Panc1 (cell line): ENCODE results near the gene APOM. TPM values are rescaled to one million over a fixed set of nuclear protein-coding genes. Genes with fewer than 3 reads are reported as not detected.

Source experiments
- ATAC-seq: fragments of 200-7000 bp; cut with Tn5 transposase; 2 replicates; pipeline ENCODE4 v1.9.1; 2020; ENCODE audit warnings: mild to moderate bottlenecking, moderate library complexity
- BruUV-seq: library from RNA; stranded (reverse); fragments of 400-500 nt; replicated peaks from 2 replicates; lab custom pipeline; 2021; lab: Mats Ljungman, UMichigan
- CTCF ChIA-PET: fragments of 300-600 bp; sonication (Branson Sonifier 250); formaldehyde crosslinking; loops from one replicate; lab custom pipeline; 2022; ENCODE audit warnings: antibody characterized with exemption; lab: Charles Lee
- POLR2A ChIA-PET: fragments of 300-600 bp; sonication (Branson Sonifier 250); formaldehyde crosslinking; loops from one replicate; lab custom pipeline; 2022; ENCODE audit warnings: antibody characterized with exemption; lab: Charles Lee
- DNase-seq: peaks from one replicate; pipeline ENCODE4 v3.0.0-alpha.2; 2010; ENCODE audit warnings: low read depth, low spot score
- H3K27ac ChIP-seq: 2 replicates; pipeline ENCODE4 v1.5.1; 2011; ENCODE audit warnings: mild to moderate bottlenecking, low read length, inconsistent platforms
- H3K27me3 ChIP-seq: fragments of 200-500 bp; sonication (Bioruptor generic); 2 replicates; pipeline ENCODE4 v1.6.0; 2014; ENCODE audit warnings: low read length, inconsistent platforms; ENCODE audit not compliant: control insufficient read depth, insufficient read depth
- H3K36me3 ChIP-seq: fragments of 200-500 bp; sonication (Bioruptor generic); 2 replicates; pipeline ENCODE4 v1.5.1; 2014; ENCODE audit warnings: inconsistent platforms, mild to moderate bottlenecking, low read length, moderate library complexity; ENCODE audit not compliant: control insufficient read depth, insufficient read depth
- H3K4me1 ChIP-seq: 2 replicates; pipeline ENCODE4 v1.5.1; 2011; ENCODE audit warnings: inconsistent platforms, mild to moderate bottlenecking, low read length, moderate library complexity; ENCODE audit not compliant: control insufficient read depth, insufficient read depth
- H3K4me3 ChIP-seq, 2 experiments: 2 replicates each; pipeline ENCODE4 v1.5.1; 2011 to 2012; ENCODE audit warnings: low read depth in 2 of 2, low read length in 2 of 2, mild to moderate bottlenecking in 2 of 2, inconsistent platforms in 1 of 2, moderate library complexity in 1 of 2
- H3K9me3 ChIP-seq: fragments of 200-500 bp; sonication (Bioruptor generic); 2 replicates; pipeline ENCODE4 v1.5.1; 2014; ENCODE audit warnings: low read depth, mild to moderate bottlenecking, inconsistent platforms, low read length, moderate library complexity; ENCODE audit not compliant: control insufficient read depth, insufficient read depth
- POLR2AphosphoS5 ChIP-seq: IDR thresholded peaks from 2 replicates; pipeline ENCODE4 v1.6.1; 2012; ENCODE audit warnings: mild to moderate bottlenecking, low read depth, low read length, moderate library complexity
- SIN3A ChIP-seq: IDR thresholded peaks from 2 replicates; pipeline ENCODE4 v1.6.1; 2012; ENCODE audit warnings: low read depth, mild to moderate bottlenecking, low read length, moderate library complexity, borderline replicate concordance; ENCODE audit not compliant: insufficient read depth
- TCF7L2 ChIP-seq: IDR thresholded peaks from 2 replicates; pipeline ENCODE4 v1.6.1; 2011; ENCODE audit warnings: mild to moderate bottlenecking, low read depth, low read length, inconsistent platforms
- in situ Hi-C: cut with HindIII; loops from 2 replicates; pipeline ENCODE4 v1.10.0; 2016; ENCODE audit warnings: low sequenced_read_pairs, low pct_unique_long_range_greater_than_20kb
- intact Hi-C: fragments of 100-400 bp; cut with micrococcal nuclease; formaldehyde crosslinking; loops from one replicate; pipeline ENCODE4 v1.10.0; 2022; ENCODE audit not compliant: unreplicated experiment
- total RNA-seq: library from RNA; stranded (reverse); gene quantifications from one replicate; pipeline ENCODE4 v1.2.1, GENCODE V29; 2021; ENCODE audit not compliant: unreplicated experiment
- TF ChIP-seq, protein P1 (sequence below), 2 experiments: IDR thresholded peaks; 2 replicates each; pipeline ENCODE4 v1.6.1; 2011 to 2012; ENCODE audit warnings: low read depth in 2 of 2, control low read depth in 1 of 2, low read length in 1 of 2, mild to moderate bottlenecking in 1 of 2, moderate library complexity in 1 of 2; ENCODE audit not compliant: insufficient read depth in 1 of 2
- TF ChIP-seq, protein P2 (sequence below): fragments of 450-650 bp; IDR thresholded peaks from 2 replicates; pipeline ENCODE4 v1.5.1; 2017; ENCODE audit warnings: mild to moderate bottlenecking

Gene APOM
- total RNA-seq, 1 experiment from 2014 or later: 1.8 TPM

DNA sequence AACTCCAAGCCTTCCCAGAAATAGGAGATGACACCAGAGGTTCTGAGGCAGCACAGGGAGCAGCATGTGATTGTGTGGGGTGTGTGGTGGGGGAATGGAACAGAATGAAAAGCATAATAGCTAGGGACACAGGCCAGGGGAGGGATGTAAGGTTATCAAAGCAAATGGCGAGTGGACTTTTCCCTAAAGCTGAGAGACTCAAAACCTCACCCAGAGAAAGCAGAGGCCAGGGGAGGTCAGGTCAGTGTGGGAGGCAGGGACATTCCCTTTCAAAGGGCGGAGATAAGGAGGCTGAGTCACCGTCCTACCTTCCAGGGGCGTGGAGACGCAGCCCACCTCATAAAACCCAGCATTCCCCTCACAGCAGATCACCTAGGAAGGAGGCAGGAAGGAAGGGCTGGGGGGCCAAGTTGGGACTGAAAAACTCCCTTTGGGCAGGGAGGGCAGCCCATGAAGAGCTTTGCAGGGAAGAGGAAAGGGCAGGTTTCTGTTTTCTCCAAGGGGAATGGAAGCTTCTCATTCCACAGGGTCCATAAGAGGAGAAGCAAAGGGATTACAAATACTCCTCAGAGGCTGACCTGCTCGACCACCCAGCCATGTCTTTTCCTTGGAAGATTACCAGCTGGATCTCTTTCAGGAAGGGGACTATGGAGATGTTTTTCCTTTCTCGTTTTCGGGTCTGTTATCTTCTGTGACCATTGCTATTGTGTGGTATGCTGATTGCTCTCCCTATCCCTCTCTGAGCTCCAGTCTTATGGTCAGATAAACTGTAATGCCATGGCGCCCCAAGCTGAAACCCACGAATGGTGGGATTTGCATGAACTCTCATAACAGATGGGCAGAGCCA lies 34.8 kb downstream of the APOM start:
- no TSS peak for BruUV-seq
- DNase-seq (no peak), ATAC-seq (no peak)
- Histone ChIP-seq H3K27ac (no peak overlapping the region), H3K4me1 (no peaks in the 10 kb centered on the region), H3K9me3 (no peaks in the 10 kb centered on the region), H3K27me3 (no peaks in the 10 kb centered on the region), H3K4me3 (no peak overlapping the region), H3K36me3 (0 out of 2 replicates have a peak, but pooled peaks cover 5% of the 10 kb centered on the region)
- POLR2A ChIA-PET: interaction anchor here (0.6 to 0.7 kb wide), 3 partner anchors 29 to 116 kb away, joined by 3 to 11 read pairs (median 6); partner anchors contain the start of gene LSM2
- intact Hi-C loops (no loop called here), in situ Hi-C loops (no loop called here)
- TF ChIP-seq, protein P1, sequence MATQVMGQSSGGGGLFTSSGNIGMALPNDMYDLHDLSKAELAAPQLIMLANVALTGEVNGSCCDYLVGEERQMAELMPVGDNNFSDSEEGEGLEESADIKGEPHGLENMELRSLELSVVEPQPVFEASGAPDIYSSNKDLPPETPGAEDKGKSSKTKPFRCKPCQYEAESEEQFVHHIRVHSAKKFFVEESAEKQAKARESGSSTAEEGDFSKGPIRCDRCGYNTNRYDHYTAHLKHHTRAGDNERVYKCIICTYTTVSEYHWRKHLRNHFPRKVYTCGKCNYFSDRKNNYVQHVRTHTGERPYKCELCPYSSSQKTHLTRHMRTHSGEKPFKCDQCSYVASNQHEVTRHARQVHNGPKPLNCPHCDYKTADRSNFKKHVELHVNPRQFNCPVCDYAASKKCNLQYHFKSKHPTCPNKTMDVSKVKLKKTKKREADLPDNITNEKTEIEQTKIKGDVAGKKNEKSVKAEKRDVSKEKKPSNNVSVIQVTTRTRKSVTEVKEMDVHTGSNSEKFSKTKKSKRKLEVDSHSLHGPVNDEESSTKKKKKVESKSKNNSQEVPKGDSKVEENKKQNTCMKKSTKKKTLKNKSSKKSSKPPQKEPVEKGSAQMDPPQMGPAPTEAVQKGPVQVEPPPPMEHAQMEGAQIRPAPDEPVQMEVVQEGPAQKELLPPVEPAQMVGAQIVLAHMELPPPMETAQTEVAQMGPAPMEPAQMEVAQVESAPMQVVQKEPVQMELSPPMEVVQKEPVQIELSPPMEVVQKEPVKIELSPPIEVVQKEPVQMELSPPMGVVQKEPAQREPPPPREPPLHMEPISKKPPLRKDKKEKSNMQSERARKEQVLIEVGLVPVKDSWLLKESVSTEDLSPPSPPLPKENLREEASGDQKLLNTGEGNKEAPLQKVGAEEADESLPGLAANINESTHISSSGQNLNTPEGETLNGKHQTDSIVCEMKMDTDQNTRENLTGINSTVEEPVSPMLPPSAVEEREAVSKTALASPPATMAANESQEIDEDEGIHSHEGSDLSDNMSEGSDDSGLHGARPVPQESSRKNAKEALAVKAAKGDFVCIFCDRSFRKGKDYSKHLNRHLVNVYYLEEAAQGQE (IDR thresholded peaks at IDR 0.05; ENCODE audit: insufficient read depth in 1 of 2, low read depth in 2 of 2, low read length in 1 of 2): no peak
- TF ChIP-seq POLR2AphosphoS5 (no peak), SIN3A (no peak), TCF7L2 (no peak)
- TF ChIP-seq, protein P2, sequence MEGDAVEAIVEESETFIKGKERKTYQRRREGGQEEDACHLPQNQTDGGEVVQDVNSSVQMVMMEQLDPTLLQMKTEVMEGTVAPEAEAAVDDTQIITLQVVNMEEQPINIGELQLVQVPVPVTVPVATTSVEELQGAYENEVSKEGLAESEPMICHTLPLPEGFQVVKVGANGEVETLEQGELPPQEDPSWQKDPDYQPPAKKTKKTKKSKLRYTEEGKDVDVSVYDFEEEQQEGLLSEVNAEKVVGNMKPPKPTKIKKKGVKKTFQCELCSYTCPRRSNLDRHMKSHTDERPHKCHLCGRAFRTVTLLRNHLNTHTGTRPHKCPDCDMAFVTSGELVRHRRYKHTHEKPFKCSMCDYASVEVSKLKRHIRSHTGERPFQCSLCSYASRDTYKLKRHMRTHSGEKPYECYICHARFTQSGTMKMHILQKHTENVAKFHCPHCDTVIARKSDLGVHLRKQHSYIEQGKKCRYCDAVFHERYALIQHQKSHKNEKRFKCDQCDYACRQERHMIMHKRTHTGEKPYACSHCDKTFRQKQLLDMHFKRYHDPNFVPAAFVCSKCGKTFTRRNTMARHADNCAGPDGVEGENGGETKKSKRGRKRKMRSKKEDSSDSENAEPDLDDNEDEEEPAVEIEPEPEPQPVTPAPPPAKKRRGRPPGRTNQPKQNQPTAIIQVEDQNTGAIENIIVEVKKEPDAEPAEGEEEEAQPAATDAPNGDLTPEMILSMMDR: no peak
- CTCF ChIA-PET: no interaction called here

DNA sequence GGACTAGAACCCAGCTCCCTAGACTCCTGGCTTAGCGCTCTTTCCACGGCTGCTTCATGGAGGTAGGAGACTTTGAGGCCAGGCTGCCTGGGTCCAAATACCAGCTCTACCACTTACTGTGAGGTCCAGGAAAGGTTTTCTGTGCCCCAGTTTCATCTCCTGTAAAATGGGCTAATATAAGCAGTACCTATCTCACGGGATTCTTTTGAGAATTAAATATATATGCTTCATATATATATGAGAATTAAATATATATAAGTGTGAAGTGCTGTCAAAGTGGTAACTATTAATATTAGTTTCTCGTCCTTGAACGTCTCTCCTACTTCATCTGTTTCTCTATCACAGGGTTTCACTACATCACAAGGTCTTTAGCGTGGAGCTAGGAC lies 35.4 kb downstream of the APOM start:
- TF ChIP-seq, protein P2: no peak
- TF ChIP-seq POLR2AphosphoS5 (no peak), TCF7L2 (no peak), SIN3A (no peak)
- TF ChIP-seq, protein P1 (IDR thresholded peaks at IDR 0.05; ENCODE audit: insufficient read depth in 1 of 2, low read depth in 2 of 2, low read length in 1 of 2): no peak

More for the DNA sequence above, 35.4 kb downstream of the APOM start:
- no peaks in the 10 kb centered on the region for H3K27me3 ChIP-seq
- H3K36me3 ChIP-seq: 0 out of 2 replicates have a peak, but pooled peaks cover 5% of the 10 kb centered on the region
- CTCF ChIA-PET: no interaction called here
- H3K4me1 ChIP-seq: no peaks in the 10 kb centered on the region
- H3K9me3 ChIP-seq: no peaks in the 10 kb centered on the region
- no peak for ATAC-seq
- no peak overlapping the region for H3K4me3 ChIP-seq
- in situ Hi-C loops: no loop called here
- no TSS peak for BruUV-seq
- no peak overlapping the region for H3K27ac ChIP-seq
- intact Hi-C loops: no loop called here
- no peak for DNase-seq
- POLR2A ChIA-PET: no interaction called here
